HG03521 (cell line): ENCODE results near the gene PSRC1.
"Not testable (repeated sequence)": the region's sequence is repeated elsewhere in the genome, so short reads cannot be mapped to it uniquely, and the experiment has no call there.

Source experiments
- ATAC-seq: cut with Tn5 transposase; IDR thresholded peaks from one replicate; pipeline ENCODE4 v1.9.1; 2021; ENCODE audit warnings: mild to moderate bottlenecking, moderate library complexity; ENCODE audit not compliant: unreplicated experiment

Gene PSRC1

DNA sequence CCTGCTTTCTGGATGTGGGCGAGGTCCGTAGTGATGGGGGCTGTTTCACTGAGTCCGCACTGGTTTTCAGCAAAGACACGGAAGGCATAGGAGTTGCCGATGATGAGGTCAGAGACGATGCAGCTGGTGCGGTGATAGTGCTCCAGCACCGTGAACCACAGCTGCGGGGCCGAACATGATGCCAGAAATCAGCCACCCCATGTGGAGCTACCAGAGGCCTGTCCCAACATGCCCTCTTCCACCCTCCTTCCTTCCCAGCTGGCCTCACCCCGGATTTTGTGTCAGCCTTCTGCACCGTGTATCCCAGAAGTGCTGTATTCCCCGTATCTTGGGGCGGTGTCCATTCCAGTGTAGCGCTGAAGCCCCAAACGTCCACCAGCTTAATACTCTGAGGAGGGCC is 13.8 kb upstream of the PSRC1 start:
- ATAC-seq: no peak

DNA sequence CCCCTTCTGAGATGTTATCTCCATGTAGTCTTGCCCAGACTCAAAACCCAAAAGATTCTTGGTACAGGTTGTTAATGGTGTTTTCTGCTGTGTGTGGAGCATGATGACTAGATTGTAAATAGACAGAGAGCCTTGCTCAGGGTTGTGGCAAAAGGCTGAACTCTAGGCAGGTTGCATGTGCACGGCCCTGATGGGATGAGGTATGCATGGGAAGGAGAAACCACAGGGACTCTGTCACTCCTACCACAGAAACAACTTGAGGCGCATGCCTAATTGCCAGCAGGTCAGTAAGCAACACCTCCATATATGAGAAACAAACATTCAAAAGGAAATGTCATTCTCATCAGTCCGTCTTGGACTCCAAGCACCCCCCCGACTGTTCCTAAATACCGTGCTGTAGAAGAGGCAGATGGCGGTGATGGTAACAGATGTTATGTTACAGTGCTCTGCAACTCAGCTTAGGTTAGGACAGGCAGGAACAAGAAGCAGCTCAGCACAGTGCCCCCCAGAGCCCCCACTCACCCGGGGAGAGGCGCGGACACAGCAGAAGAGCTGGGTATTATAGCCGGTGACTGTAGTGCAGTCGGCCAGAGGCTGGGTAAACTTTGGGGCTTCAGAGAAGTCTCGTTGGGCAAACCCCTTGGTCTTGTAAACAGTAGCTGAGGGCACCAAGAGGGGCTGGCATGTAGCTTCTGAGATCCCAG is 12.9 kb upstream of the PSRC1 start:
- ATAC-seq: no peak

- ATAC-seq: no peak
Observed at GRCh38 chr1:109294481-109294880, 11.5 kb upstream of the PSRC1 start.

DNA sequence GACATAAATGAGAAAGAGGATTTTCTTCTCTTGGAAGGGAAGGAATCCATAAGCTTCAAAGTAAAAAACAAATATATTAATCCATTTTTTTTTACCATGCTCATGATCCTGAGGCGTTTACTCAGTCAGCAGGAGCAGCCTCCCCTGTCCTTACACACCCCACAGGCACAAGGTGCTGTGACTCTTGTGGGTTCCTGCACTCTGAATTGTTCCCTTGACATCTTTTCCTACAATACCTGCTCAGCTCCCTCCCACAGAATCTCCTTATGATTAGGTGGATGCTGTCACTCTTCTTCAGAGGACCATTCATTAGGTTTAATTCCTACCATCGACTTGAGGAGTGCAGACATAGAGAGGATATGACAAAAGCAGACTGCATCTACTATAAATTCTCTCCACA is 10.1 kb upstream of the PSRC1 start:
- ATAC-seq: no peak

- no peak for ATAC-seq
Observed at GRCh38 chr1:109292364-109292763, 9.4 kb upstream of the PSRC1 start.

DNA sequence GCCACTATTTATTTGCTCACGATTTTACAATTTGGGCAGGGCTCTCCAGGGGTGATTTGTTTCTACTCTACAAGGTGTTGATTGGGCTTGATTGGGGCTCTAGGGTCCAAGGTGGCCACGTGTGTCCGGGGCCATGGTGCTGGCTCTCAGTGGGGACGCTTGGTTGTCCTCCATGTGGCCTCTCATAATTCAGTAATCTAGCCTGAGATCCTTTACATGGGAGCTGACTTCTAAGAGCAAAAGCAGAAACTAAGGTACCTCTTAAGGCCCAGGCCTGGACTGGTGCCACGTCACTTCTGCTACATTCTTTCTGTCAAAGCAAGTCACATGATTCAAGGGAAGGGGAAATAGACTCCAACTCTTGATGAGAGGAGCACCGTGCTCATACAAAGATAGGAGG is 8.1 kb upstream of the PSRC1 start:
- ATAC-seq: no peak

- no peak for ATAC-seq
Observed at GRCh38 chr1:109290137-109290536, 7.2 kb upstream of the PSRC1 start.

DNA sequence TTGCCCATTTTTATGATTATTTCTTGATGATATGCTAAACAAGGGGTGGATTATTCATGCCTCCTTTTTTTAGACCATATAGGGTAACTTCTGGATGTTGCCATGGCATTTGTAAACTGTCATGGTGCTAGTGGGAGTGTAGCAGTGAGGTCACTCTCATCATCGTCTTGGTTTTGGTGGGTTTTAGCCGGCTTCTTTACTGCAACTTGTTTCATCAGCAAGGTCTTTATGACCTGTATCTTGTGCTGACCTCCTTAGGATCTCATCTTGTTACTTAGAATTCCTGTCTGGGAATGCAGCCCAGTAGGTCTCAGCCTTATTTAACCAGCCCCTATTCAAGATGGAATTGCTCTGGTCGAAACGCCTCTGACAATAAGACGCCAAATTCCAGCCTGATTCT is 3.8 kb upstream of the PSRC1 start:
- not testable (repeated sequence) for ATAC-seq

DNA sequence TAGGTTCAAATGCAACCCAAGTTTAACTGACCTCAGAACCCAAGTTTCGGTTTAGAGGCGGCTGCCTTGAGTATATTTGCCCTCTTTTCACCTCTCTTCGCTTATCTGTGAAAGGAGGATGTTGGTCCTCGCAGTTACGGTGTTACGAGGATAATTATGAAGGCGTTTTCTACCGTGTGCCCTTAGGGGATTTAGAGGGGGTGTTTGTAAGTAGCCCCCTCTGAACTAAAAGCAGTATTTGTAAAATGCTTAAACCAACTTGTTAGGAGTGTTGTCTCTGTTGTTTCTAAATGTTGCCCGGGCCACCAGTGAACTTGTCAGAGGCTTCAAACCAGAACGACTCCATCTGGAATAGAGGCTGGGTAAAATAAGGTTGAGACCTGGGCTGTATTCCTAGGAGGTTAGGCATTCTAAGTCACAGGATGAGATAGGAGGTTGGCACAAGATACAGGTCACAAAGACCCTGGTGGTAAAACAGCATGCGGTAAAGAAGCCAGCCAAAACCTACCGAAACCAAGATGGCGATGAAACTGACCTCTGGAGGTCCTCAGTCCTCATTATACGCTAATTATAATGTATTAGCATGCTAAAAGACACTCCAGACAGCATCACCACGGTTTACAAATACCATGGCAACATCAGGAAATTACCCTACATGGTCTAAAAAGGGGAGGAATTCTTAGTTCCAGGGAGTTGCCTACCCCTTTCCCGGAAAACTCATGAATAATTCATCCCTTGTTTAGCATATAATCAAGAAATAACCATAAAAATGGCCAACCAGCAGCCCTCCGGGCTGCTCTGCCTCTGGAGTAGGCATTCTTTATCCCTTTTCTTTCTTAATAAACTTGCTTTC is 1.0 kb upstream of the PSRC1 start:
- ATAC-seq: peak; percentile 23

DNA sequence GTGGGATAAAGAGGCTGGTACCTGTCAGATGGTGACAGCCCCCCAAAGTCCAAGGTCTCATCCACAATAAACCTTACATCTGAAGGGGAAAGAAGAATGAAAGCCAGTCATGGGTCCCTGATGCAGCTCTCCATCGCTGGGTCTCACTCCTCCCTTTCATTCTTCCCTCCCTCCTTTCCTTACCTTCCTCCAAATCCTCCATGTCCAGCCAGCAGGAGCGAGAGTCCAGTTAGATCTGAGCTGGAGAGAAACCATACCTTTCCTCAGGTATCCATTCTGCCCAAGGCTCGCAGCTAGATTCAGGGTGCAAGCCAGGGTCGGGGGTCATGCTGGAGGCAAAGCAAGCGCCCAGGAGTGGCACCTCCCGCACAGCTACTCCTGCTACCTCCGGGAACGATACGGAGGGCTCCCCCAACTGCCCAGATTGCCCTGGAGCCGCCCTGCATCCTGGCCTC is 421 bp downstream of the PSRC1 start:
- ATAC-seq: no peak

- ATAC-seq: no peak
Observed at GRCh38 chr1:109281680-109282496, 1.1 kb downstream of the PSRC1 start.

GRCh38 chr1:109280862-109281261 is 2.1 kb downstream of the PSRC1 start:
- ATAC-seq: no peak

DNA sequence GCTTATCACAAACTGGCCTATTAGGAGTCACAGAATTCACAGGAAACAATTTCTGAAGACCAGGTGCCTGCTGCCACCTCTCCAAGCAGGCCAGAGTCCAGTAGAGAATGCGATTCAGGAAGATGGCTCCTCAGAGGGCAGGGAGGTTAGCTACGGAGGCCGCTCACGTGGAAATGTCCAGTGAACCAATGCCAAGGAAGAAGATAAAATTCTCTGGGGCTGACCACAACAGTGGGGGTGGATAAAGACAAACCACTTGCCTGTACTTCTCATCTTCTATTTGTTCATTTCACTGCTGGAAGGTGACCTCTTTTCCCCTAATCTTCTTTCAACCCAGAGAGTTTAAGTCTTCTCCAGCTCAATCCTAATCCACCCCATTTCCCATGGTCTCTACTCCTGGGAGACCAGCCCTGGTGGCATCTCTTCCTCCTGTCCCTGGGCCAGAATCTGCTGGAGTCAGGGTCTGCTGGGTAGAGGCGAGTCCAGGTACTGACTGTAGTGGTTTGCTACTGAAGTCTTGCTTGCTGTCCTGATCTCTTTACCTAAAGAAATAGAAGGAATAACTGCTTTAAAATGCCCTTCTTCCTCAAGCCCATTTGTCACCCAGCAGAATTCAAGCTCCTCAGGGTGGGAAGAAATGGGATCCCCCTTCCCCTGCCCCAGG is 3.2 kb downstream of the PSRC1 start:
- no peak for ATAC-seq

DNA sequence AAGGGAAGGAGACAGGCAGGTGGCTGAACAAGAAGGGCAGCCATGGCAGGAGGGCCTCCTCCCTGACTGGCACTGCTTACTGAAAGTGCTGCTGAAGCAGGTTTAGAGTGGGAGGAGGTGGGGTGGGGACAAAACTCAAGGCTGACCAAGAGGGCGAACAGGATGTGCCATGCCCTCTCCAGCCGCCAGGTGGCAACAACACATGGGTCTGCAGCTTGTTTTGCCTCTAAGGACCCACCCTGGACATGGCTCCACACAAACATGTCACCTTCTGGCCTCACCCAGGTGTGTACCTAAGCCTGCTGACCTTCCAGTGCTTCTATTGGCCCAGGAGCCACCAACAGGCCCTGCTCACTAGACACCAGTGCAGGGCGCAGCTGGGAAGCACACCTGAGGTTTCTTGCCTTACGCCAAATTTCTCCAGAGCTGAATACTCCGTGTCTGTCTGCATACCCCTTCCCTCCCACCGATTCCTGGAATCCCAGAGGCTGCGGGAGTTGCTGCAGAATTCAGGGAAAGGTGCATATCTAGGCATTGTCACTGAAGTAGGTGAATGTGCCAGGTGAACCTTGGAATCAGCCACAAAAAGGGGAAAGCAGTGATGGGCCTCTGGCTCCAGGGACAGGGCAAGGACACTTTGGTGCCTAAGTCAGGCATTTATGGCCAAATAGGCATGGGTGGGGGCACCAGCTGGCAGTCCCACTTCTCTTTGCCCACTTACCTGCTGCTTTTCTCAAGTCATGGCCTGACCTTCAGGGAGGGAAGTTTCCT is 5.3 kb downstream of the PSRC1 start:
- ATAC-seq: peak; percentile 81

GRCh38 chr1:109275706-109276345 is 7.1 kb downstream of the PSRC1 start:
- no peak for ATAC-seq

- no peak for ATAC-seq
Observed at GRCh38 chr1:109274533-109275476, 8.1 kb downstream of the PSRC1 start.

DNA sequence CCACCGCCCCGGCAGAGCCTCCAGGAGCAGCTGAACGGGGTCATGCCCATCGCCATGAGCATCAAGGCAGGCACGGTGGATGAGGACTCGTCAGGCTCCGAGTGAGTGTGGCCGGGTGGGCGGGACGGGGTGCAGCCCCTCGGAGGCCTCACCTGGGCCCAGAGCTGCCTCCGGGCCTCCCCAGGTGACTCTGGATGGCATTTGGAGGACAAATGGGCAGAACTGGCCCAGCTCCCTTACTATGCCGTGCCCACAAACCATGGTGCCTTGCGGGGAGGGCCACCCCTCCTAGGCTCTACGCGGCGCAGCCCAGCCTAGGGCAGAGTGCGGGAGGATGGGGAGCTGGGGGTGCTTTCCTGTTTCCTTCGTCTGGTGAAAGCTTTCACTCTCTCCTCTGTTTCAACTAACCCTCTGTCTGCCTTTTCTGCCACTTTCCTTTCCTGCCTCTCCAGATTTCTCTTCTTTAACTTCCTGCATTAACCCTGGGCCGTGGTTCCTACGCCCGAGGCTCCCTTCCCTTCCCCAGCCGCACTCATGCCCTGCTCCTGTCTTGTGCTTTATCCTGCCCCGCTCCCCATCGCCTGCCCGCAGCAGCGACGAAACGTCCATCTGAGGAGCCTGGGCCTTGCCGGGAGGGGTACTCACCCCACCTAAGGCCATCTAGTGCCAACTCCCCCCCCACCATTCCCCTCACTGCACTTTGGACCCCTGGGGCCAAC is 9.2 kb downstream of the PSRC1 start:
- ATAC-seq: no peak
